HCT116 (cell line): ENCODE measurements around the gene PM20D1. TPM values are rescaled to one million over a fixed set of nuclear protein-coding genes. Genes with fewer than 3 reads are reported as not detected.

Experiments used
- ATAC-seq: fragments of 200-7000 bp; cut with Tn5 transposase; 2 replicates; pipeline ENCODE4 v1.9.1; 2020; ENCODE audit warnings: mild to moderate bottlenecking, moderate library complexity
- BruUV-seq: library from RNA; stranded (reverse); fragments of 400-500 nt; replicated peaks from 2 replicates; lab custom pipeline; 2021; lab: Mats Ljungman, UMichigan
- CTCF ChIA-PET: fragments of 300-600 bp; sonication (Branson Sonifier 250); formaldehyde crosslinking; loops from one replicate; lab custom pipeline; 2021; ENCODE audit warnings: antibody characterized with exemption; lab: Charles Lee
- POLR2A ChIA-PET: fragments of 300-600, 350-600 bp; sonication (Branson Sonifier 250); formaldehyde crosslinking; loops from one replicate; lab custom pipeline; 2021; ENCODE audit warnings: antibody characterized with exemption; lab: Charles Lee
- RAD21 ChIA-PET, 2 experiments: fragments of 300-600 bp; sonication (Branson Sonifier 250); formaldehyde crosslinking; loops; one replicate each; lab custom pipeline; 2023; ENCODE audit warnings: low total read pairs in 2 of 2; ENCODE audit not compliant: uncharacterized antibody in 2 of 2, unreplicated experiment in 2 of 2, low non-redundant PET in 1 of 2; lab: Charles Lee
- DNase-seq: peaks from one replicate; pipeline ENCODE4 v3.0.0-alpha.2; 2010; ENCODE audit warnings: low read depth, low spot score
- H2AFZ ChIP-seq: fragments of 200-600 bp; shearing (Covaris generic), sonication (generic); 2 replicates; pipeline ENCODE4 v1.6.1; 2017; ENCODE audit warnings: low read depth, mixed run types, mixed read lengths, antibody characterized with exemption, low read length; ENCODE audit not compliant: poor library complexity, severe bottlenecking
- H3K27ac ChIP-seq: 2 replicates; pipeline ENCODE4 v1.5.1; 2012; ENCODE audit warnings: low read depth, low read length
- H3K27me3 ChIP-seq: fragments of 200-600 bp; sonication (generic); 2 replicates; pipeline ENCODE4 v1.6.1; 2016; ENCODE audit warnings: mixed run types, low read length, mixed read lengths; ENCODE audit not compliant: insufficient read depth
- H3K36me3 ChIP-seq, 2 experiments: fragments of 200-500 bp in 1 of 2; fragments of 200-600 bp in 1 of 2; sonication (Bioruptor generic) in 1 of 2; sonication (generic) in 1 of 2; 2 replicates each; pipeline versions ENCODE4 v1.5.1 to v1.6.1; 2014 to 2016; ENCODE audit warnings: low read length in 2 of 2, inconsistent platforms in 1 of 2, mixed read lengths in 1 of 2, mixed run types in 1 of 2; ENCODE audit not compliant: insufficient read depth in 2 of 2, control insufficient read depth in 1 of 2
- H3K4me1 ChIP-seq, 2 experiments: fragments of 200-600 bp in 1 of 2; sonication (generic) in 1 of 2; 2 replicates each; pipeline versions ENCODE4 v1.5.1 to v1.6.1; 2012 to 2017; ENCODE audit warnings: low read length in 2 of 2, inconsistent platforms in 1 of 2, mild to moderate bottlenecking in 1 of 2, mixed read lengths in 1 of 2, mixed run types in 1 of 2, moderate library complexity in 1 of 2; ENCODE audit not compliant: insufficient read depth in 2 of 2, control insufficient read depth in 1 of 2
- H3K4me2 ChIP-seq: fragments of 200-600 bp; sonication (generic); 2 replicates; pipeline ENCODE4 v1.6.1; 2017; ENCODE audit warnings: mixed run types, low read length, mixed read lengths
- H3K4me3 ChIP-seq, 2 experiments: fragments of 200-600 bp in 1 of 2; sonication (generic) in 1 of 2; replicated peaks in 1 of 2; 2 replicates each; pipeline ENCODE4 v1.5.1; 2011 to 2016; ENCODE audit warnings: low read length in 2 of 2, control low read depth in 1 of 2, low read depth in 1 of 2, mild to moderate bottlenecking in 1 of 2, mixed read lengths in 1 of 2, mixed run types in 1 of 2
- H3K79me2 ChIP-seq: fragments of 200-600 bp; sonication (generic); 2 replicates; pipeline ENCODE4 v1.6.1; 2017; ENCODE audit warnings: mild to moderate bottlenecking, mixed run types, low read length, moderate library complexity, mixed read lengths; ENCODE audit not compliant: insufficient read depth
- H3K9ac ChIP-seq: fragments of 200-600 bp; sonication (generic); 2 replicates; pipeline ENCODE4 v1.6.1; 2016; ENCODE audit warnings: low read length, mixed read lengths
- H3K9me2 ChIP-seq: fragments of 200-600 bp; sonication (generic), shearing (Covaris generic); 2 replicates; pipeline ENCODE4 v1.6.1; 2017; ENCODE audit warnings: mixed run types, mild to moderate bottlenecking, moderate library complexity; ENCODE audit not compliant: insufficient read depth
- H3K9me3 ChIP-seq, 2 experiments: fragments of 200-500 bp in 1 of 2; fragments of 200-600 bp in 1 of 2; sonication (Bioruptor generic) in 1 of 2; sonication (generic) in 1 of 2; 2 replicates each; pipeline ENCODE4 v1.6.1; 2014 to 2017; ENCODE audit warnings: low read length in 2 of 2, mixed read lengths in 2 of 2, inconsistent platforms in 1 of 2, low read depth in 1 of 2, mild to moderate bottlenecking in 1 of 2, mixed run types in 1 of 2, moderate library complexity in 1 of 2; ENCODE audit not compliant: control insufficient read depth in 1 of 2, insufficient read depth in 1 of 2
- H4K20me1 ChIP-seq: fragments of 200-600 bp; sonication (generic), shearing (Covaris generic); 2 replicates; pipeline ENCODE4 v1.6.1; 2017; ENCODE audit warnings: mixed run types, mild to moderate bottlenecking, moderate library complexity; ENCODE audit not compliant: insufficient read depth
- ATF3 ChIP-seq: IDR thresholded peaks from 2 replicates; pipeline ENCODE4 v1.6.1; 2012
- CBX3 ChIP-seq: IDR thresholded peaks from 2 replicates; pipeline ENCODE4 v1.6.1; 2012; ENCODE audit warnings: low read depth
- CEBPB ChIP-seq: IDR thresholded peaks from 2 replicates; pipeline ENCODE4 v1.6.1; 2012; ENCODE audit warnings: low read depth
- CTCF ChIP-seq, 3 experiments: fragments of 200-600 bp in 1 of 3; sonication (generic) in 1 of 3; IDR thresholded peaks in 2 of 3; conservative IDR thresholded peaks in 1 of 3; 2 replicates each; pipeline ENCODE4 v1.5.1; 2012 to 2017; ENCODE audit warnings: low read depth in 2 of 3, low read length in 2 of 3, antibody characterized with exemption in 1 of 3, borderline replicate concordance in 1 of 3, control low read depth in 1 of 3, mild to moderate bottlenecking in 1 of 3, mixed read lengths in 1 of 3, mixed run types in 1 of 3, moderate library complexity in 1 of 3; ENCODE audit not compliant: insufficient read depth in 1 of 3
- EGR1 ChIP-seq: IDR thresholded peaks from 2 replicates; pipeline ENCODE4 v1.6.1; 2012; ENCODE audit warnings: low read depth
- EZH2 ChIP-seq: fragments of 200-600 bp; sonication (generic); IDR thresholded peaks from 2 replicates; pipeline ENCODE4 v1.6.1; 2017; ENCODE audit warnings: antibody characterized with exemption, mixed run types
- EZH2phosphoT487 ChIP-seq: fragments of 200-600 bp; IDR thresholded peaks from 2 replicates; pipeline ENCODE4 v1.6.1; 2018; ENCODE audit warnings: antibody characterized with exemption, borderline replicate concordance
- FOSL1 ChIP-seq: IDR thresholded peaks from 2 replicates; pipeline ENCODE4 v1.6.1; 2012; ENCODE audit warnings: low read depth
- MAX ChIP-seq: IDR thresholded peaks from 2 replicates; pipeline ENCODE4 v1.6.1; 2012
- POLR2AphosphoS5 ChIP-seq: IDR thresholded peaks from 2 replicates; pipeline ENCODE4 v1.6.1; 2011; ENCODE audit warnings: mild to moderate bottlenecking, low read depth, low read length, moderate library complexity
- RAD21 ChIP-seq: IDR thresholded peaks from 2 replicates; pipeline ENCODE4 v1.6.1; 2012; ENCODE audit warnings: low read depth, mild to moderate bottlenecking
- REST ChIP-seq: IDR thresholded peaks from 2 replicates; pipeline ENCODE4 v1.6.1; 2012; ENCODE audit warnings: low read depth
- SIN3A ChIP-seq: IDR thresholded peaks from 2 replicates; pipeline ENCODE4 v1.6.1; 2012; ENCODE audit warnings: low read depth
- SP1 ChIP-seq: IDR thresholded peaks from 2 replicates; pipeline ENCODE4 v1.6.1; 2012; ENCODE audit warnings: low read depth
- SRF ChIP-seq: IDR thresholded peaks from 2 replicates; pipeline ENCODE4 v1.6.1; 2012; ENCODE audit warnings: low read depth
- TCF7L2 ChIP-seq: IDR thresholded peaks from 2 replicates; pipeline ENCODE4 v1.7.0; 2011; ENCODE audit warnings: borderline replicate concordance, inconsistent platforms; ENCODE audit not compliant: insufficient read depth, insufficient read length; ENCODE audit errors: extremely low read depth
- YY1 ChIP-seq: IDR thresholded peaks from 2 replicates; pipeline ENCODE4 v1.6.1; 2011; ENCODE audit warnings: low read length, low read depth, moderate library complexity, mild to moderate bottlenecking; ENCODE audit not compliant: insufficient replicate concordance; ENCODE audit errors: extremely low read depth
- ZBTB33 ChIP-seq: IDR thresholded peaks from 2 replicates; pipeline ENCODE4 v1.6.1; 2011; ENCODE audit warnings: mild to moderate bottlenecking, low read length, moderate library complexity; ENCODE audit not compliant: insufficient replicate concordance; ENCODE audit errors: extremely low read depth
- ZFX ChIP-seq: fragments of 450-650 bp; IDR thresholded peaks from 2 replicates; pipeline ENCODE4 v1.6.1; 2017
- ZNF274 ChIP-seq: fragments of 200-500 bp; sonication (Bioruptor generic); IDR thresholded peaks from 2 replicates; pipeline ENCODE4 v1.6.1; 2014; ENCODE audit warnings: mild to moderate bottlenecking, low read depth, low read length, inconsistent platforms
- intact Hi-C: fragments of 100-400 bp; cut with micrococcal nuclease; formaldehyde crosslinking; loops from 2 replicates; pipeline ENCODE4 v1.10.0; 2022
- total RNA-seq: library from RNA; stranded (reverse); gene quantifications from one replicate; pipeline ENCODE4 v1.2.1, GENCODE V29; 2021; ENCODE audit not compliant: unreplicated experiment

The PM20D1 gene
- total RNA-seq, 1 experiment from 2014 or later, result not detected

GRCh38 chr1:205813755-205814058 is 36.2 kb downstream of the PM20D1 start:
- Histone ChIP-seq H3K27me3 (no peaks in the 10 kb centered on the region), H3K4me2 (peak overlapping the region; percentile 90), H4K20me1 (no peaks in the 10 kb centered on the region), H2AFZ (peak overlapping the region; percentile 70), H3K9me2 (no peaks in the 10 kb centered on the region; the same call in 1 of the 2 replicates), H3K4me1 (peaks cover 7 to 20% of the 10 kb centered on the region in 2 experiments; a peak in 3 of 4 replicates), H3K9ac (peak overlapping the region; percentile 84), H3K9me3 (no peaks in the 10 kb centered on the region), H3K4me3 (peak overlapping the region; percentile 64 to 72), H3K79me2 (peaks cover 24% of the 10 kb centered on the region; the same call in 1 of the 2 replicates), H3K27ac (peak overlapping the region; percentile 58), H3K36me3 (peaks cover 6 to 15% of the 10 kb centered on the region in 2 experiments; a peak in 2 of 4 replicates)
- ChIA-PET CTCF (no interaction called here), POLR2A (interaction anchor here (0.8 kb wide), 1 partner anchor 147 kb away, joined by 3 read pairs; no protein-coding TSS in a partner anchor), RAD21 (no interaction called here)
- TF ChIP-seq MAX, result no peak
- no peak for TF ChIP-seq ZFX
- TF ChIP-seq TCF7L2, result no peak
- TF ChIP-seq EGR1, result no peak
- TF ChIP-seq EZH2phosphoT487, result no peak
- TF ChIP-seq ATF3, result no peak
- TF ChIP-seq CBX3, result no peak
- no peak for TF ChIP-seq REST
- no peak for TF ChIP-seq POLR2AphosphoS5
- TF ChIP-seq CTCF (IDR thresholded peaks at IDR 0.05 in 2 of 3, conservative IDR thresholded peaks at IDR 0.05 in 1 of 3; ENCODE audit: borderline replicate concordance in 1 of 3, insufficient read depth in 1 of 3, low read depth in 2 of 3, low read length in 2 of 3), result no peak
- no peak for TF ChIP-seq SRF
- no peak for TF ChIP-seq EZH2
- no peak for TF ChIP-seq ZNF274
- no peak for TF ChIP-seq YY1
- no peak for TF ChIP-seq RAD21
- TF ChIP-seq FOSL1, result no peak
- TF ChIP-seq ZBTB33, result no peak
- TF ChIP-seq SIN3A, result no peak
- TF ChIP-seq CEBPB, result no peak
- TF ChIP-seq SP1, result no peak
- DNase-seq (peak; percentile 32), ATAC-seq (peak; percentile 62)
- no TSS peak for BruUV-seq
- intact Hi-C loops, result loop anchor here (1.0 to 5.0 kb wide), 2 partner anchors 64 to 94 kb away; no protein-coding TSS in a partner anchor
